Dendritic cell treated with granulocyte-macrophage colony-stimulating factor and Interleukin-4, amounts not matched to agents 40 ng/mL and 50 ng/mL, for 4 days (primary cell): ENCODE results near the gene CEMIP2.

Experiments used
- H3K27ac Mint-ChIP-seq: one replicate; pipeline ENCODE4 v1.8.0; 2022; ENCODE audit warnings: mild to moderate bottlenecking, mixed read lengths
- H3K27me3 Mint-ChIP-seq: one replicate; pipeline ENCODE4 v1.8.0; 2022; ENCODE audit warnings: mild to moderate bottlenecking, mixed read lengths
- H3K36me3 Mint-ChIP-seq: one replicate; pipeline ENCODE4 v1.8.0; 2022; ENCODE audit warnings: low read depth, mixed read lengths
- H3K4me1 Mint-ChIP-seq: one replicate; pipeline ENCODE4 v1.8.0; 2022; ENCODE audit warnings: low read depth, mixed read lengths
- H3K4me3 Mint-ChIP-seq: one replicate; pipeline ENCODE4 v1.8.0; 2022; ENCODE audit warnings: mild to moderate bottlenecking, moderate library complexity, mixed read lengths
- H3K9me3 Mint-ChIP-seq: one replicate; pipeline ENCODE4 v1.8.0; 2022; ENCODE audit warnings: mixed read lengths
- intact Hi-C: fragments of 100-400 bp; cut with micrococcal nuclease; formaldehyde crosslinking; loops from one replicate; pipeline ENCODE4 v1.15.0; 2022

Gene CEMIP2

GRCh38 chr9:71791875-71792274 is 23.6 kb upstream of the CEMIP2 start:
- Mint-ChIP-seq H3K27me3 (no peaks in the 10 kb centered on the region), H3K4me1 (no peaks in the 10 kb centered on the region), H3K36me3 (no peaks in the 10 kb centered on the region), H3K4me3 (no peak overlapping the region), H3K9me3 (no peaks in the 10 kb centered on the region), H3K27ac (no peak overlapping the region)
- intact Hi-C loops: no loop called here

- no peak overlapping the region for H3K4me3 Mint-ChIP-seq
- H3K9me3 Mint-ChIP-seq: no peaks in the 10 kb centered on the region
- intact Hi-C loops: no loop called here
- H3K4me1 Mint-ChIP-seq: no peaks in the 10 kb centered on the region
- no peak overlapping the region for H3K27ac Mint-ChIP-seq
- no peaks in the 10 kb centered on the region for H3K36me3 Mint-ChIP-seq
- no peaks in the 10 kb centered on the region for H3K27me3 Mint-ChIP-seq
Measured at GRCh38 chr9:71790296-71790695, 22.0 kb upstream of the CEMIP2 start.

- no peak overlapping the region for H3K4me3 Mint-ChIP-seq
- H3K4me1 Mint-ChIP-seq: no peaks in the 10 kb centered on the region
- intact Hi-C loops: no loop called here
- H3K36me3 Mint-ChIP-seq: no peaks in the 10 kb centered on the region
- no peak overlapping the region for H3K27ac Mint-ChIP-seq
- H3K9me3 Mint-ChIP-seq: no peaks in the 10 kb centered on the region
- H3K27me3 Mint-ChIP-seq: no peaks in the 10 kb centered on the region
Measured at GRCh38 chr9:71783120-71783523, 14.8 kb upstream of the CEMIP2 start.

GRCh38 chr9:71781391-71781790 is 13.1 kb upstream of the CEMIP2 start:
- intact Hi-C loops: no loop called here
- H3K4me1 Mint-ChIP-seq: no peaks in the 10 kb centered on the region
- no peaks in the 10 kb centered on the region for H3K36me3 Mint-ChIP-seq
- H3K4me3 Mint-ChIP-seq: no peak overlapping the region
- H3K27me3 Mint-ChIP-seq: no peaks in the 10 kb centered on the region
- no peak overlapping the region for H3K27ac Mint-ChIP-seq
- H3K9me3 Mint-ChIP-seq: no peaks in the 10 kb centered on the region

GRCh38 chr9:71780953-71781352 is 12.6 kb upstream of the CEMIP2 start:
- Mint-ChIP-seq H3K36me3 (no peaks in the 10 kb centered on the region), H3K4me3 (no peak overlapping the region), H3K4me1 (no peaks in the 10 kb centered on the region), H3K27me3 (no peaks in the 10 kb centered on the region), H3K9me3 (no peaks in the 10 kb centered on the region), H3K27ac (no peak overlapping the region)
- intact Hi-C loops: no loop called here

- no peaks in the 10 kb centered on the region for H3K4me1 Mint-ChIP-seq
- H3K27ac Mint-ChIP-seq: no peak overlapping the region
- no peak overlapping the region for H3K4me3 Mint-ChIP-seq
- intact Hi-C loops: no loop called here
- H3K9me3 Mint-ChIP-seq: no peaks in the 10 kb centered on the region
- H3K27me3 Mint-ChIP-seq: no peaks in the 10 kb centered on the region
- no peaks in the 10 kb centered on the region for H3K36me3 Mint-ChIP-seq
Measured at GRCh38 chr9:71778085-71778484, 9.8 kb upstream of the CEMIP2 start.

GRCh38 chr9:71774920-71775319 is 6.6 kb upstream of the CEMIP2 start:
- H3K27ac Mint-ChIP-seq: no peak overlapping the region
- intact Hi-C loops: no loop called here
- no peaks in the 10 kb centered on the region for H3K9me3 Mint-ChIP-seq
- peaks cover 9% of the 10 kb centered on the region for H3K27me3 Mint-ChIP-seq
- no peak overlapping the region for H3K4me3 Mint-ChIP-seq
- no peaks in the 10 kb centered on the region for H3K4me1 Mint-ChIP-seq
- no peaks in the 10 kb centered on the region for H3K36me3 Mint-ChIP-seq

GRCh38 chr9:71772726-71773125 is 4.4 kb upstream of the CEMIP2 start:
- Mint-ChIP-seq H3K27me3 (peaks cover 20% of the 10 kb centered on the region), H3K4me3 (no peak overlapping the region), H3K36me3 (peaks cover 5% of the 10 kb centered on the region), H3K4me1 (peaks cover 10% of the 10 kb centered on the region), H3K27ac (no peak overlapping the region), H3K9me3 (no peaks in the 10 kb centered on the region)
- intact Hi-C loops: no loop called here

- H3K9me3 Mint-ChIP-seq: no peaks in the 10 kb centered on the region
- peaks cover 36% of the 10 kb centered on the region for H3K4me1 Mint-ChIP-seq
- peaks cover 18% of the 10 kb centered on the region for H3K36me3 Mint-ChIP-seq
- no peak overlapping the region for H3K4me3 Mint-ChIP-seq
- no peak overlapping the region for H3K27ac Mint-ChIP-seq
- H3K27me3 Mint-ChIP-seq: peaks cover 23% of the 10 kb centered on the region
- intact Hi-C loops: no loop called here
Measured at GRCh38 chr9:71770170-71770569, 1.9 kb upstream of the CEMIP2 start.

- Mint-ChIP-seq H3K9me3 (no peaks in the 10 kb centered on the region), H3K27me3 (peaks cover 23% of the 10 kb centered on the region), H3K36me3 (peaks cover 18% of the 10 kb centered on the region), H3K4me1 (peaks cover 43% of the 10 kb centered on the region), H3K27ac (peak overlapping the region; percentile 47), H3K4me3 (peak overlapping the region; percentile 86)
- intact Hi-C loops: loop anchor here (1.0 to 5.0 kb wide), 5 partner anchors 42 to 165 kb away; partner anchors contain the start of genes ABHD17B and C9orf85
Measured at GRCh38 chr9:71769175-71770161, 1.2 kb upstream of the CEMIP2 start.

GRCh38 chr9:71767776-71768321 is 464 bp downstream of the CEMIP2 start:
- Mint-ChIP-seq H3K4me3 (peak overlapping the region; percentile 90), H3K9me3 (no peaks in the 10 kb centered on the region), H3K27ac (peak overlapping the region; percentile 90), H3K36me3 (peaks cover 18% of the 10 kb centered on the region), H3K4me1 (peaks cover 52% of the 10 kb centered on the region), H3K27me3 (peaks cover 23% of the 10 kb centered on the region)
- intact Hi-C loops: loop anchor here (2.0 to 5.0 kb wide), 3 partner anchors 41 to 144 kb away; partner anchors contain the start of genes ABHD17B and C9orf85

GRCh38 chr9:71767163-71767775 is 1.0 kb downstream of the CEMIP2 start:
- Mint-ChIP-seq H3K27me3 (peaks cover 23% of the 10 kb centered on the region), H3K27ac (peak overlapping the region; percentile 90), H3K4me1 (peaks cover 56% of the 10 kb centered on the region), H3K9me3 (no peaks in the 10 kb centered on the region), H3K36me3 (peaks cover 18% of the 10 kb centered on the region), H3K4me3 (peak overlapping the region; percentile 90)
- intact Hi-C loops: loop anchor here (5.0 kb wide), 2 partner anchors 40 to 145 kb away; partner anchors contain the start of genes ABHD17B and C9orf85

- peak overlapping the region; percentile 90 for H3K4me3 Mint-ChIP-seq
- peaks cover 20% of the 10 kb centered on the region for H3K27me3 Mint-ChIP-seq
Measured at GRCh38 chr9:71766663-71767062, 1.6 kb downstream of the CEMIP2 start.

GRCh38 chr9:71765693-71766092 is 2.6 kb downstream of the CEMIP2 start:
- H3K4me1 Mint-ChIP-seq: peaks cover 70% of the 10 kb centered on the region
- peaks cover 18% of the 10 kb centered on the region for H3K36me3 Mint-ChIP-seq
- peaks cover 20% of the 10 kb centered on the region for H3K27me3 Mint-ChIP-seq
- intact Hi-C loops: loop anchor here (5.0 kb wide), 2 partner anchors 38 to 147 kb away; partner anchors contain the start of genes ABHD17B and C9orf85
- peak overlapping the region; percentile 90 for H3K4me3 Mint-ChIP-seq
- H3K9me3 Mint-ChIP-seq: no peaks in the 10 kb centered on the region
- no peak overlapping the region for H3K27ac Mint-ChIP-seq

More at GRCh38 chr9:71766663-71767062, 1.6 kb downstream of the CEMIP2 start:
- no peaks in the 10 kb centered on the region for H3K9me3 Mint-ChIP-seq
- peak overlapping the region; percentile 34 for H3K27ac Mint-ChIP-seq
- peaks cover 62% of the 10 kb centered on the region for H3K4me1 Mint-ChIP-seq
- peaks cover 18% of the 10 kb centered on the region for H3K36me3 Mint-ChIP-seq
- intact Hi-C loops: loop anchor here (5.0 kb wide), 2 partner anchors 39 to 146 kb away; partner anchors contain the start of genes ABHD17B and C9orf85
